Mesenteric fat pad (tissue), 1 donor: ENCODE results near the gene HAP1. TPM values are rescaled to one million over a fixed set of nuclear protein-coding genes. Genes with fewer than 3 reads are reported as not detected.
"Not testable (repeated sequence)": the region's sequence is repeated elsewhere in the genome, so short reads cannot be mapped to it uniquely, and the experiment has no call there.

Experiments
- DNase-seq: peaks from one replicate; pipeline ENCODE4 v3.0.0-alpha.2; 2020; ENCODE audit warnings: low spot score
- long read RNA-seq: library from polyadenylated mRNA; unstranded; transcript quantifications from one replicate; pipeline ENCODE4 v2.0.0, GENCODE V29; 2020
- total RNA-seq: library from RNA; stranded (reverse); fragmentation: NEBNext Ultra II Directional; extraction: Animal tissue kit (Norgen Biotek cat#: 25700); gene quantifications from one replicate; pipeline ENCODE4 v1.2.1, GENCODE V29; 2021
- donor health status: DM: yes; HTN: yes; CAD: no.

Gene HAP1, protein sequence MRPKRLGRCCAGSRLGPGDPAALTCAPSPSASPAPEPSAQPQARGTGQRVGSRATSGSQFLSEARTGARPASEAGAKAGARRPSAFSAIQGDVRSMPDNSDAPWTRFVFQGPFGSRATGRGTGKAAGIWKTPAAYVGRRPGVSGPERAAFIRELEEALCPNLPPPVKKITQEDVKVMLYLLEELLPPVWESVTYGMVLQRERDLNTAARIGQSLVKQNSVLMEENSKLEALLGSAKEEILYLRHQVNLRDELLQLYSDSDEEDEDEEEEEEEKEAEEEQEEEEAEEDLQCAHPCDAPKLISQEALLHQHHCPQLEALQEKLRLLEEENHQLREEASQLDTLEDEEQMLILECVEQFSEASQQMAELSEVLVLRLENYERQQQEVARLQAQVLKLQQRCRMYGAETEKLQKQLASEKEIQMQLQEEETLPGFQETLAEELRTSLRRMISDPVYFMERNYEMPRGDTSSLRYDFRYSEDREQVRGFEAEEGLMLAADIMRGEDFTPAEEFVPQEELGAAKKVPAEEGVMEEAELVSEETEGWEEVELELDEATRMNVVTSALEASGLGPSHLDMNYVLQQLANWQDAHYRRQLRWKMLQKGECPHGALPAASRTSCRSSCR
- 0.13 TPM for total RNA-seq
- long read RNA-seq, partial matches to known transcripts = 0 of 1 reads
- long read RNA-seq, other reads (novel, unspliced or antisense) = 1 of 1 reads

DNA sequence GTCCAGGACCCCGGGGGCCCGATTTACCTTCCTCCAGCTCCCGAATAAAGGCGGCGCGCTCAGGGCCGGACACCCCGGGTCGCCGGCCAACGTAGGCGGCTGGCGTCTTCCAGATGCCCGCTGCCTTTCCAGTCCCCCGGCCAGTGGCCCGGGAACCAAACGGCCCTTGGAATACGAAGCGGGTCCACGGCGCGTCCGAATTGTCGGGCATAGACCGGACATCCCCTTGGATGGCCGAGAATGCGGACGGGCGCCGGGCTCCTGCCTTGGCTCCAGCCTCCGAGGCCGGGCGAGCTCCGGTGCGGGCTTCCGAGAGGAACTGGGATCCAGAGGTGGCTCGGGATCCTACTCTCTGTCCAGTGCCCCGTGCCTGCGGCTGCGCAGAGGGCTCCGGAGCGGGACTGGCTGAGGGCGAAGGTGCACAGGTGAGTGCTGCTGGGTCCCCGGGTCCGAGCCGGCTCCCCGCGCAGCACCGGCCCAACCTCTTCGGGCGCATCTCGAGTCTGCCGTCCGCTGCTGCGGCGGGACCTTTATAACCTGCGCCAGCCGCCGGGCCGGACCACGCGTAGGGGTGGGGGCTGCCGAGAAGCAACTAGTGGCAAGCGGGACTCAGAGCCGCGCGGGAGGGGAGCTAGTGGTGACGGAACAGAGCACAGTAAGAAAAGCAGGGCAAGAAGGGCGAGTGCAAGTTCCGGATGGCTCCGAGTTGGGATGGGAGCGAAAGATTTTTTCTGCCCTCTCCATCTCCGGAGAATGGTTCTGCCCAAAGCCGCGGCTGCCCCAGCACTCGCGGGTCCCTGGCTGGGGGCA, at the start of gene HAP1:
Gene HAP1, minus strand, starts transcription at position 505 of the 810 bp plus-strand sequence. Its CDS starts 9 bp downstream, at position 496.
- DNase-seq = no peak

DNA sequence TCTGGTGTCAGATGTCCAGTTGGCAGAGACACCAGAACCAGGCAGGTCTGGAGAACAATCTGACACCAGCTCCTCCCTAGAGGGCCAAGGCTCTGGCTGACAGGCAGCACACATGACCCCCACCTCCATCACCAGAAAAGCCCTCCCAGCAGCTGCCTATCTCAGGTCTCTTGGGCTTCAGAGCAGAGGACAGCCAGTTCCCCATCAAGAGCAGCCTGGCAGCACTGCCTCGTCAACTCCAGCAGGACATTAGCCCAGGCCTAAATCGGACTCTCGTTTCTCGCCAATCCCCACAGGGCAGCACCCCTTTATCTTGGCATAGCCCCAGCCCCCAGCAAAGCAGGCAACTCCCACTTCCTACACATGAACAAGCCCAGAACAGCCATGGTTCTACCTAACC, 47.7 kb upstream of the HAP1 start:
- no peak for DNase-seq

DNA sequence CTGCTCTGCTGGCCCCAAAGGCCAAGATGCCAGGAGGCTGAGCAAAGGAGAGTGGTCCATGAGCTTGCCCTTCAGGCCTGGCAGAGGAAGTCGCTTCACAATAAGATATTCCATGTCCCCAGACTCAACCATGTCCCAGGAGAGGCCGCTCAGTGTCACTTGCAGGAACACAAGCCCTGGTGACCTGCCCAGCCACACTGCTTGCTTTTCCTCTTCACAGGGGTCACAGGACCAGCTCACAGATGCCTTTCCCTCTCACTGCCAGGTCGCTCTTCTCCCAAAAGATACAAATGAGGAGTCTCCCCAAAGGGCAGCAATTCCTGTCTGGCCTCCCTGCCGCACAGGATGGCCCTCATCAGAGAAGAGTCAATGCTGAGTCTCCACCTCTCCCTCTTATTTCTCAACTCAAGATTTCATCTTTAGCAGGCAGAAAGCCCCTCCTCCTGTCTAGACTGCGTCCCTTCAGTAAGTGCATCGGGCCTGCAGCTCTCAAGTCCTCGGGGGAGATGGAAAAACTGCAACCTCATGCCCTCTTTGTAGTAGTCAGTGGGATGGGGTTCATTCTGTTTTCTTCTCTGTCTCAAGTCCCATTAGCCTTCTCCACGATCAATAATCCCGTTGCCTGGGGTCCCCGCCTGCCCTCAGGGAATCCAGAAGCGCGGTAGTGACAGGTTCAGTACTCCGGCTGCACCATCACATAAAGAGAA, 47.1 kb upstream of the HAP1 start:
- no peak for DNase-seq

DNA sequence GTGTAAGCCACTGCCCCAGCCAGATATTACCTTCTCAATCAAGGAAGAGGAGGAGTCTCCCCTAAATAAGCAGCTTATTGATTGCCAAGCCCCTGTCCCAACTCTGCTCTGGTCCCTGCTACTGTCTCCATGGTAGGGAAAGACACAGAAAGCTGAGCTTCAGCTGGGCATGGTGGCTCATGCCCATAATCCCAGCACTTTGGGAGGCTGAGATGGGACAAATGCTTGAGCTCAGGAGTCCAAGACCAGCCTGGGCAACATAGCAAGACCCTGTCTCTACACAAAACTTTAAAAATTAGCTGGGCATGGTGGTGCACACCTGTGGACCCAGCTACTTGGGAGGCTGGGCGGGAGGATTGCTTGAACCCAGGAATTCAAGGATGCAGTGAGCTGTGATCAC, 45.5 kb upstream of the HAP1 start:
- DNase-seq = no peak

DNA sequence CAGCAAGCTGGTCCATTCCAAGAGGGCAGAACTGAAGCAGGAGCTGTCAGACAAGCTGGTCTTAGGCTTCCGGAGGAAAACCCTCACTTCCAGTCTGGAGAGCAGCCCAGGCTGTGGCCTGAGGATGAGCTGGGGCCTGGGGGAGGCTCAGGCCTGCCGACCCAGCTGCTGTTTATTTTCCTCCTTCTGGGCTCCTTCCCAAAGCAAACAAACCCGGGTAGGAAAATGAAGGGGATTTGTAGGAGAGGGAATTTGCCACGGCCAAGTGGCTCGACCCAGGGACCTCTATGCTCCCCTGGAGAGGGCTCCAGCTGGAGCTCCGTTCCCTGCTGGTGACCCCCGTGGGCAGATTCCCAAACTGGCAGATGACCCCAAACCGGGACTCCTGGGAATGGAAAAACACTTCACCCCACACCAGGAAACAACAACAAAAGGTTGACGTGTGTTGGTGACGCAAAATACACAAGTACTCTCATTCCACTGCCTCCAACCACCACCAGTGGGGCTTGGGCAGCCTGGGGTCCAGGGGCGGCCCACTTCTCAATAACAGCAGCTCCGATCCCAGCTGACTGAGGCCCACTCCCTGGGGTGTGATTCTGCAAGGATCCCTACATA, 43.2 kb upstream of the HAP1 start:
- DNase-seq = no peak

DNA sequence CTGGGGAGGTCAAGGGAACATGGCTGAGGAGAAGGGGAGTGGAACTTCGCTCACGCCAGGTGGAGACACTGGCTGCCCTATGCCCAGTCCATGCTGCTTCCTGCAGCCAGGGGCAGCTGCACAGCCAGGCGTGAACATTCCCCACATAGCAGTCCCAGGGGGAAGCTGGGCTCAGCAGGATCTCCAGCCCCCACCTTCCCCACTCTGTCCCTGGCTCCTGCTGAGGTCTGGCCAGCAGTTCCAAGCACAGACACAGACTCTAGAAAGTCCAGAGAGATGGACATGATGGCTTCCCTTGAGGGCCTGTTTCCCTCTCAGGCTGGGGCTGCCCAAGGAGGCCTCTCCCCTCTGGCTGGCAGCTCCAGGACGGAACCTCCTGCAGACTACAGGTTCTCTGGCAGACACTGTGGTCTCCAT, 42.7 kb upstream of the HAP1 start:
- DNase-seq = no peak

DNA sequence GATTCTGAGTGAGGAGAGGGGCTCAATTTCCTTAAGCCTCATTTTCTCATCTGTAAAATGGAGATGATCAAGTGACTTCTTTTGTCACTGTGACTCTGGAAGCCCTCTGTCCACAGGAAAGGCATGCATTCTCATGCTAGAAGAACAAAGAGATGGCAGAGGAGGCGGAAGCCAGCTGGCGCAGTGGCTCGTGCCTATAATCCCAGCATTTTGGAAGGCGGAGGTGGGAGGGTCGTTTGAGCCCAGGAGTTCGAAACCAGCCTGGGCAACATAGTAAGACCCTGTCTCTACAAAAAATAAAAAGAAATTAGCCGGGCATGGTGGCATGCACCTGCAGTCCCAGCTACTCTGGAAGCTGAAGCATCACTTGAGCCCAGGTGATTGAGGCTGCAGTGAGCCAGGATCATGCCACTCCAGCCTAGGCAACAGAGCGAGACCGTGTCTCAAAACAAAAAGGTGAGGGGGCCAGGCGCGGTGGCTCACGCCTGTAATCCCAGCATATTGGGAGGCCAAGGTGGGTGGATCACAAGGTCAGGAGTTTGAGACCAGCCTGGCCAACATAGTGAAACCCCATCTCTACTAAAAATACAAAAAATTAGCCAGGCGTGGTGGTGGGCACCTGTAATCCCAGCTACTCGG, 41.9 kb upstream of the HAP1 start:
- not testable (repeated sequence) for DNase-seq

DNA sequence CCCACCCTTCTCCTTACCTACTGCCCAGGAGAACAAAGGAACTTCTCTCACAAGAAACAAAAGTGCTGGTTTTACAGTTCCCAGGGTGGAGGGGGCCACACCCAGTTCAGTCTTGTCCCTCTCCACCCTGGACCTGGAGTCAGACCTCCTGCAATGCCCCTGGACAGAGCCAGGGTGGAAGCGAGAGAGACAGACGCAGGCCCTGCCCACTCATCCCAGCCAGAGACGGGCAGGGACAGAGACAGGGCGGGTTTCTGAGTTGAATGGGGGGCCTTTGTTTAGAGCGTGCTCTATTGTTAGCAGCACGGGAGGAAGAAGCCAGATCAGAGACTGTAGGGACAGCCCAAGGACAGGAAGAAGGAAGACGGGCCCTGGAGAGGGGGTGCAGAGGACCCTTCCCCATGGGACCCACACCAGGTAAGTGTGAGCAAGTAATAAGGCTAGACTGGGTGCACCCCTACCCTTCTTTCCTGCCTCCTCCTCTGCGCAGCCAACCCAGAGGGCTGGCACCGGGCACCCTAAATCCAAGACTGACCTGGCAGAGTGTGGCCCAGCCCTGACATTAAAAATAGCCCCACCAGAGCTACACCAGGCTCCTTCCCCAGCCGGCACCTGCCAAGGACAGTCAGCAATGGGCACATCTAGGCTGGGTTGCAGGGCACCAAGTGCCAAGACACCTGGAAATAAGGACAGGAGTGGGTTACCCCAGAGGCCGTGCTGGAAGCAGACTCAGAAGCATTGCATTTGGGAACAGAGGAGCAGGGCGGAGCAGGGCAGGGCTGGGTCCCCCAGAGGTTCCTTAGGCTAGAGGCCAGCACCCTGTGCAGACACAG, 41.2 kb upstream of the HAP1 start:
- DNase-seq = no peak

DNA sequence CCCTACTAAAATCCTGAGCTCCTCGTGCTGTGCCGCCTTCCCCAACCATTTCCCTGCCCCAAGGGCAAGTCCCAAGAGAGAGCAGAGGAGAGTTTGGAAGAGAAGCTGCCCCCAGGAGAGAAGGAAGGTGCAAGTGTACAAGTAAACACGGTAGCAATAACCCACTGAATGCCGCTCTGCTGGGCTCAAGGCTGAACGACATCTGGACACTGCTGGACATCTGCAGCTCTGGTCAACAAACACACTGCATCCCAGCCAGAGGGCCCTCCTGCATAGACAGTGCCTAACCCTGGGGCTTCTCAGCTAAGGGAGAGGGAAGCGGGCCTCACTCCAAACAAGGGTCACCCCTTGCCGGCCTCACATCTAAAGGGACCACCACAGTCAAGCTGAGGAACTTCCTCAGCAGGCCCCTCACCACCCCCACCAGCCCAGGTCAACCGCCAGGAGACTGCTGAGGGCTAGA, 39.3 kb upstream of the HAP1 start:
- no peak for DNase-seq

DNA sequence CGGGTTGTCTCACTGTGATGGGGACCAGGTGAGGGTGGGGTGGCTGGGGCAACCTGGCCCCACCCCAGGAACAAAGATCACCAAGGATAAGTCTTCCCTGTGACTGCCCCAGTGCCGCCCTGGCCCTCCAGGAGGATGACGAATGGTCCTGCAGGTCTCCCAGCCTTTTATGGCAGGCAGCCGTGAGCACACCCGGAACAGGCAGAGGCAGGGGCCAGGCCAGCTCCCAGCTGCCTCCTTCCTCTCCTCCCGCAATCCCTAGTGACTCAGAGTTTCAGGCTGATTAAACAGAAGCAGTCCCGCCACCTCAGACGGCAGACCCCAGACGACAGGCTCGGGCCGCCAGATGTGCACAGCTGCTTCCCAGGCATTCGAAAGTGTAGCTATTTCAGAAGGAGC, 38.7 kb upstream of the HAP1 start:
- DNase-seq = no peak

DNA sequence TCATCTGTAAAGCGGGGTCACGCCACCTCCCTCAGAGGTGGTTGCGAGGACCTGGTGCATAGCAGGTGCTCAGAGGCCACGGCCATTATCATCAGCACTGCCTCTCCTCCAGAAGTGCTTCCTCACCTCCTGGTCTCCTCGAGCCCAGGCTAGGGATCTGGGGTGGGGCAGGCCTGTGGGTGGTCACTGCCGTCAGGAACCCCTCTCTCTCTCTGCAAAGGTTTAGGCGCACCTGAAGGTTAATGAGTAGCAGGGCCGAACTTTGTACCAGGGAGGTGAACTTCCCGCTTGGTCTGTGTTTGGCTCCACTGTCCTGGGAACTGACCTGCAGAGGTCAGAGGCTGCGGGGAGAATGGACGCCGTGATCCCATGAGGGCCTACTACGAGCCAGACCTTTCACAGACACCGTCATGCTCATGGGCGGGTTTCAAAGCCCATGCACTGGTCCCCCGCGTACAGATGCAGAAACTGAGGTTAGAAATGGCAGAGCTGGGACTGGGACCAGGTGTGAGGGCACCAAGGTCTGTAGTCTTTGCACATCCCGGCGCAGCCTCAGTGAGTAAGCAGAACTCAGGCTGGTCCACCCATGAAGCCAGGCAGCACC, 38.2 kb upstream of the HAP1 start:
- no peak for DNase-seq

DNA sequence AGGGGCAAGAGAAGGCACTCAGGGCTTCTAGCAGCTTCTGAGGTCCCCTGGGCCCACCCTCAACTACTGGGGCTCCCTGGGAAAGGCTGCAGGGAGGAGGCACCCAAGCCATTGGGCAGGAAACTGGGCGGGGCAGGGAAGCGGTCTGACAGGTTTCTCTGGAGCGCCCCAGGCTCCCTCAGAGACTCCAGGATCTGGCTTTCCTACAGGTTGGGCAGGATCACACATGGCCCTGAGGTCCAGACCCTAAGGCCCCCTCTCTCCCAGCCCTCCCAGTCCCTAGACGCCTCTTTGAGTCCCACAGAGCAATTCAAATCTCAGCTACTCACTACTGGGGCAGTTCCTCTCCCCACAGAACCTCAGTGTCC, 37.8 kb upstream of the HAP1 start:
- DNase-seq = no peak

DNA sequence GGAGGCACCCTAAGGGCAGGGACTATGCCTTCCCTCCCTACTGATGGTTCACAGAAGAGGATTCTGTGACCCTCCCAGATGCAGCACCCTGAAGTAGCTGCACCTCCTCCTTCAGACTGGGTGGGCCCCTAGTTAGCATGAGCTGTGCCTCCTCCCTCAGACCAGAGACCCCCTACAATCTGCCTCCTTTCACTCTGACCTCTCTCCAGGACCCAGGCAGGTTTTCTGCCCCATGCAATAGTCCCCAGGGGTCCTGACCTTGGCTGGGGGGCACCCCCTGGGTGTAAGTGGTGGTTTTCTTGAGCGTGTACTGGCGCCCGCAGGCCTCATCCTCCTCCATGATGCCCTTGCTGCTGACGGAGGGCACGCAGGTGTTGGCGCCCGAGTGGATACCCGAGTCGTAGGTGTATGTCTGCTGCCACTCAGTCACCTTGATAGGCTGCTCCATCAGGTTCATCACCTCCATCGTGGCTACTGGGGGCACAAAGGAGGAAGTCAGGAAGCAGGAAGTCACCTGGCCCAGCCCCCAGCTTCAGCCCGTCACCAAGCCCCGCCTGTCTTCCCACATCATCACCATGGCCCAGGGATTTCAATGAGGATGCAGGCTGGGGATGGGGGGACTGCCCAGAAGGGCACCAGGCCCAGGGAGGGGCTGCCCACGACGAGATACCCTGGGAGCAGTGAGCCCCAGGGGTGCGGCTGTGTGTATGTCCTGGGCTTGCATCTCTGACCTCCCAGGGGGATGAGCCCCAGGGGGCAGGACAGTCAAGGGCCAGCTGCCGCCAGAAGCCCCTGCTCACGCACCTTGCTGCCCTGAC, 37.2 kb upstream of the HAP1 start:
- no peak for DNase-seq

DNA sequence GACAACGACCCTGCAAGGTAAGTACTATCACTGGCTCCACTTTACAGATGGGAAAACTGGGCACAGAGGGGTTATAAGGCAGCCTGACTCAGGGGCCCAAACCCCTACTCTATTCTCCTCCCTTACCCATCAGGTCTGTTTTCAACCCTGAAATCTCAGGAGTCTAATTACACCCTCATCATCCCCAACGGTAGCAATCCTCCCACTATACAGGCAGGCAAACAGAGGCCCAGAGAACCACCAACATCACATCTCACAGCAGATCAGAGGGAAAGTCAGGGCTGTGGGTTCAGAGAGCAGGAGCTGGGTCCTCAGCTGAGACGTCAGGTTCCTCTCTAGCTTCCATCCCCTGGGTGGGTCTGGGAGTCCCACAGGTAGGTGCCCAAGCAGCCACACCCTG, 35.5 kb upstream of the HAP1 start:
- DNase-seq = no peak

DNA sequence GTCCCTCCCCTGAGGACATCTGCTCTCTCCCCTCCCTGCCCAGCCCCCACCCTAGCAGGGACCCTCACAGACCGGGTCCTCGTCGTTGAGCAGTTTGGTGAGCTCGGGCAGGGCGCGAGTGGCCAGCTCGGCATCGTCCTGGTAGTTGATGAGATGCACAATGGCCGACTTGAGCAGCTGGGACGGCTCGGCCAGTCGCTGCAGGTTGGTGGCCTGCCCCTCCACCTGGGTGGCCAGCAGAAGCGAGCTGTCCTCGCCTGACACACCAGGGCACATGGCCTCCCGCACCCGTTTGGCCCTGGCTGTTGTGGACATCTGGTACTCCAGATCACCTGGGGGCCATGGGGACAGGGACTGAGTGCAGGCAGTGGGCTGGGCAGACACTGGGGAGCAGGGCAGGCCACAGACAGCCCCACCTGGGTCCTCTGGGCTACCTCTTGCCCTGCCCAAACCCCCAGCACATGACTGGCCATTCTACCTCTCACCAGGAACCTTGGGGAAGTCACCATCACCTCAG, 35.0 kb upstream of the HAP1 start:
- DNase-seq = no peak

DNA sequence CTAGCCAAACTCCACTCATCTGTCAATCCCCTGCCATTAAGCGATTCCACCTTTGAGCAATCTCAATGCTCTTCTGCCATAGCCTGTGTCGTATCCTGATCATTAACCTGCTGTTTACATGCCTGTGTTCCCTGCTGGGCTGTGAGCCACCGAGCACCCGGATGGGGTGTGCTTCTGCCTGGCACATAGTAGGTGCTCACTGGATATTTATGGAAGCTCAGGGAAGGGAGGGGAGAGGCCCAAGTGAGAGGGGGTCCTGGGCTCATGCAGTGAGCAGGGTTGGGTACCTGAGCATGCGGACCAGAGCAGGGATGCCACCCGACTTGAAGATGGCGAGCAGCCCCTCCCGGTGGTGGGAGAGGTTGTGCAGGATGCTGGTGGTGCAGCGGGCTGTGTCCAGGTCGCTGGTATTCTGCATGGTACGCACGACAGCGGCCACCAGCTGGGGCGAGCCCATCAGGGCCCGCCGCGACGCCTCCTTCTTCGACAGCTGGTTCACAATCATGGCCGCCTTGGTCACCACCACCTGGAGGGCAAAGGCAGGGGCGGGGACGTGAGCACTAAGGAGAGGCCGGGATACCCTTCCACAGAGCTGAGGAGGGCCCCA, 34.3 kb upstream of the HAP1 start:
- no peak for DNase-seq

DNA sequence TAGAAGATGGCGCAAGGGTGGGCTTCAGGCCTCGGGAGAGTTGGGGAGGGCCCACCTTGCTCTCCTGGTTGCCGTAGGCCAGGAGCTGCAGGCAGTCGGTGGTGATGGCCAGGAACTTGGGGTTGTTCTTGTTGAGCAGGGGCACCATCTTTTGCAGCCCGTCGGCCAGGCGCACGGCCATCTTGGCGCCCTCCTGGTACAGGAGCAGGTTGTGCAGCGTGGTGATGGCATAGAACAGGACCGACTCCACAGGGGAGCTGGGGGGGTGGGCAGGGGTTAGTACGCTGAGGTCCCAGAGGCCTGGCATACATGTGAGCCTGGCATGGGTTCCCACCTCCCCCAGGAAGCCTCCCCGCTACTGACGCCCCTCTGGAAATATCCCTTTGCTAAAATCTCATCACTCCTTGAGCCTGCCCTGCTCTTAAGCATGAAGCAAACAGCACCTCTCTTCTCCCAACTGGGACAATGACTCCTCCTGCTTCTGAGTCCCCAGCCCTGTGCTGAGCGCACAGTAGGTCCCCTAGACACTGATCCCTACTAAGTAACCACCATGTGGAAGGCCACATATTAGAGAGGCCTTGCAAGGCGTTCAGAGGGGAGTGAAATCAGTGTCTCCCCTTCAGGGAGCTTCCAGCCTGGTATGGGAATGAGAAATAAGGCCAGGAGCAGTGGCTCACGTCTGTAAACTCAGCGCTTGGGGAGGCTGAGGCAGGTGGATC, 33.0 kb upstream of the HAP1 start:
- no peak for DNase-seq
